Bronchus fibroblast of lung (primary cell): ENCODE measurements around the gene ENPP5. TPM values are rescaled to one million over a fixed set of nuclear protein-coding genes. Genes with fewer than 3 reads are reported as not detected.

ENCODE experiments used
- total RNA-seq: library from RNA; depleted of rRNA; stranded (reverse); fragments of >200 nt; gene quantifications from 2 replicates; pipeline ENCODE4 v1.2.3, GENCODE V29; 2015

Gene ENPP5
- total RNA-seq: 0.30 and 1.0 TPM in 2 replicates

GRCh38 chr6:46170357-46171289 is at the start of gene ENPP5:
Gene ENPP5 (minus strand): TSS chr6:46170980. CDS start chr6:46168262, 2,718 bp downstream.

DNA sequence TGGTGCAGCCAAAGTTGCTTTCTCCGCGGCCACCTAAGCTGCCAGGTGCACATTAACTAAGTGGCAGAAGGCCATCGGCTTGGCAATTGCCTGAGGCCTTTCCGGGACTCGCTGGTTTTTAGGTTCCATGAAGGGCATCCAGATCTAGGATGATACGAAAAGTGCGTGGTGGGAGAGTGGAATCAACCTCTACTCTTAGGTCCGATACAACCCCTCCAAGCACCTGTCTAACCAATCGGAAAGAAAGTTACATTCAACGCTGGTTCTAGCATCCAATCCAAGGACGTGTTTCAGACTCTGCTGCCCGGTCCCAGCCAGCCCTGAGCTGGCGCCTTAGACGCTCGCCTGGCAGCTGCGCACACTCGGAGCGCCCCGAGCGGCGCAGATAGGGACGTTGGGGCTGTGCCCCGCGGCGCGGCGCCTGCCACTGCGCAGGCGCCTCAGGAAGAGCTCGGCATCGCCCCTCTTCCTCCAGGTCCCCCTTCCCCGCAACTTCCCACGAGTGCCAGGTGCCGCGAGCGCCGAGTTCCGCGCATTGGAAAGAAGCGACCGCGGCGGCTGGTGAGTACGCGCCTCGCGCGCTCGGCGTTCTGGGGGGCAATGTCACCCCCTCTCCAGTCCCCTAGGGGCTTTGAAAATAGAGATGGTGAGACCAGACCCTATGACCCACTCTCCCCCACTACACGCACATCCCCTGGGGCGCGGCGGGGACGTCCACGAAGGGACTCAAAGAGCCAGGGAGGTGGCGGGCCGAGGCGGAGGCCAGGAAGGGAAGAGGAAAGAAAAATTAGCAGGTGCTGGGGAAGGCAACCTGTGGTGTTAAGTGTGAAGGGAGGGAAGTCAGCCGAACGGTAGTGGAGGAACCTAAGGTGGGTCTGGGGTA is 40.9 kb downstream of the ENPP5 start, which contains the start of gene ENPP4:
TSS of gene ENPP4 (plus strand) at position 361 of the 883 bp plus-strand sequence. CDS start 9,595 bp downstream, outside the sequence.

Other genes with a start within 250 kb of the ENPP5 start
- not detected in 2 replicates for gene CLIC5, start 155.1 kb downstream of the ENPP5 start, total RNA-seq
- gene ENPP4, start 41.0 kb downstream of the ENPP5 start, total RNA-seq: 0.59 and 0.84 TPM in 2 replicates